OCI-LY7 (cell line): ENCODE measurements around the gene POGZ.
"Not testable (repeated sequence)": the region's sequence is repeated elsewhere in the genome, so short reads cannot be mapped to it uniquely, and the experiment has no call there.

Source experiments
- EZH2phosphoT487 ChIP-seq: fragments of 200-600 bp; sonication (generic); IDR thresholded peaks from 2 replicates; pipeline ENCODE4 v1.6.1; 2018; ENCODE audit warnings: low read depth, borderline replicate concordance, mild to moderate bottlenecking, mixed run types, antibody characterized with exemption, low read length, moderate library complexity, mixed read lengths
- TF ChIP-seq, protein P1 (sequence below): fragments of 200-600 bp; sonication (generic); conservative IDR thresholded peaks from 2 replicates; pipeline ENCODE4 v1.5.1; 2014; ENCODE audit warnings: mild to moderate bottlenecking, antibody characterized with exemption, low read length, moderate library complexity, mixed read lengths

DNA sequence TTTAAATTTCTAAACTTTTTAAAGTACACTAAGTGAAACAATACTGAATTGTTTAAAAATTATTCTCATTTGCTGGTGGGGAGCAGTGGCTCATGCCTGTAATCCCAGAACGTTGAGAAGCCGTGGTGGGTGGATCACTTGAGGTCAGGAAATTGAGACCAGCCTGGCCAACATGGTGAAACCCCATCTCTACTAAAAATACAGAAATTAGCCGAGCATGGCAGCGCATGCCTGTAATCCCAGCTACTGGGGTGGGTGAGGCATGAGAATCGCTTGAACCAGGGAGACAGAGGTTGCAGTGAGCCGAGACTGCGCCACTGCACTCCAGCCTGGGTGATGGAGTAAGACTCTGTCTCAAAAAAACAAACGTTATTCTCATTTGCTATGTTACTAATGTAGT, 21.9 kb downstream of the POGZ start:
- TF ChIP-seq, protein P1, sequence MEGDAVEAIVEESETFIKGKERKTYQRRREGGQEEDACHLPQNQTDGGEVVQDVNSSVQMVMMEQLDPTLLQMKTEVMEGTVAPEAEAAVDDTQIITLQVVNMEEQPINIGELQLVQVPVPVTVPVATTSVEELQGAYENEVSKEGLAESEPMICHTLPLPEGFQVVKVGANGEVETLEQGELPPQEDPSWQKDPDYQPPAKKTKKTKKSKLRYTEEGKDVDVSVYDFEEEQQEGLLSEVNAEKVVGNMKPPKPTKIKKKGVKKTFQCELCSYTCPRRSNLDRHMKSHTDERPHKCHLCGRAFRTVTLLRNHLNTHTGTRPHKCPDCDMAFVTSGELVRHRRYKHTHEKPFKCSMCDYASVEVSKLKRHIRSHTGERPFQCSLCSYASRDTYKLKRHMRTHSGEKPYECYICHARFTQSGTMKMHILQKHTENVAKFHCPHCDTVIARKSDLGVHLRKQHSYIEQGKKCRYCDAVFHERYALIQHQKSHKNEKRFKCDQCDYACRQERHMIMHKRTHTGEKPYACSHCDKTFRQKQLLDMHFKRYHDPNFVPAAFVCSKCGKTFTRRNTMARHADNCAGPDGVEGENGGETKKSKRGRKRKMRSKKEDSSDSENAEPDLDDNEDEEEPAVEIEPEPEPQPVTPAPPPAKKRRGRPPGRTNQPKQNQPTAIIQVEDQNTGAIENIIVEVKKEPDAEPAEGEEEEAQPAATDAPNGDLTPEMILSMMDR: not testable (repeated sequence)
- not testable (repeated sequence) for TF ChIP-seq EZH2phosphoT487
